ENCODE measurements around the gene MRPL3.

DNA sequence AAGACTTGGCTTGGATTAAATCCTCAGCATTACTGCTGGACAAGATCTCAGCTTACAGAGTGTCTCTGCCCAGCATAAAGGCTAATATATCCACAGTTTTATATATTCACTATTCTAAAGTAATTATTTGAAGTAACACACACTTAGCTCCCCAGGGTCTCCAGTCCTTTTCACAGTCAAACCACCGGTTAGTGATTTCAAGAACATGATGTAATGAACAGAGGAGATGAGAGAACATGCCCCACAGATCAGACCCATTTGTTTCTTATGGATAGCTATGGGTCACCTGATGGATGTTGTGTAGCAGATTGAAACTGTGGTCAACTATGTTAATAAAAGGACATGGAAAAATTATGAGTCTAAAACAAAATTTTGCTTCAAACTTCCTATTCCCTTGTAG lies 44.8 kb upstream of the MRPL3 start:
- TF ChIP-seq POLR2A (IDR thresholded peaks at IDR 0.05): no peak
- TF ChIP-seq, protein P1, sequence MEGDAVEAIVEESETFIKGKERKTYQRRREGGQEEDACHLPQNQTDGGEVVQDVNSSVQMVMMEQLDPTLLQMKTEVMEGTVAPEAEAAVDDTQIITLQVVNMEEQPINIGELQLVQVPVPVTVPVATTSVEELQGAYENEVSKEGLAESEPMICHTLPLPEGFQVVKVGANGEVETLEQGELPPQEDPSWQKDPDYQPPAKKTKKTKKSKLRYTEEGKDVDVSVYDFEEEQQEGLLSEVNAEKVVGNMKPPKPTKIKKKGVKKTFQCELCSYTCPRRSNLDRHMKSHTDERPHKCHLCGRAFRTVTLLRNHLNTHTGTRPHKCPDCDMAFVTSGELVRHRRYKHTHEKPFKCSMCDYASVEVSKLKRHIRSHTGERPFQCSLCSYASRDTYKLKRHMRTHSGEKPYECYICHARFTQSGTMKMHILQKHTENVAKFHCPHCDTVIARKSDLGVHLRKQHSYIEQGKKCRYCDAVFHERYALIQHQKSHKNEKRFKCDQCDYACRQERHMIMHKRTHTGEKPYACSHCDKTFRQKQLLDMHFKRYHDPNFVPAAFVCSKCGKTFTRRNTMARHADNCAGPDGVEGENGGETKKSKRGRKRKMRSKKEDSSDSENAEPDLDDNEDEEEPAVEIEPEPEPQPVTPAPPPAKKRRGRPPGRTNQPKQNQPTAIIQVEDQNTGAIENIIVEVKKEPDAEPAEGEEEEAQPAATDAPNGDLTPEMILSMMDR (IDR thresholded peaks at IDR 0.05): no peak

Data from heart left ventricle (tissue), 13 donors.